ENCODE data around the gene LDLRAP1.
"Not testable (repeated sequence)": the region's sequence is repeated elsewhere in the genome, so short reads cannot be mapped to it uniquely, and the experiment has no call there.

The LDLRAP1 gene

DNA sequence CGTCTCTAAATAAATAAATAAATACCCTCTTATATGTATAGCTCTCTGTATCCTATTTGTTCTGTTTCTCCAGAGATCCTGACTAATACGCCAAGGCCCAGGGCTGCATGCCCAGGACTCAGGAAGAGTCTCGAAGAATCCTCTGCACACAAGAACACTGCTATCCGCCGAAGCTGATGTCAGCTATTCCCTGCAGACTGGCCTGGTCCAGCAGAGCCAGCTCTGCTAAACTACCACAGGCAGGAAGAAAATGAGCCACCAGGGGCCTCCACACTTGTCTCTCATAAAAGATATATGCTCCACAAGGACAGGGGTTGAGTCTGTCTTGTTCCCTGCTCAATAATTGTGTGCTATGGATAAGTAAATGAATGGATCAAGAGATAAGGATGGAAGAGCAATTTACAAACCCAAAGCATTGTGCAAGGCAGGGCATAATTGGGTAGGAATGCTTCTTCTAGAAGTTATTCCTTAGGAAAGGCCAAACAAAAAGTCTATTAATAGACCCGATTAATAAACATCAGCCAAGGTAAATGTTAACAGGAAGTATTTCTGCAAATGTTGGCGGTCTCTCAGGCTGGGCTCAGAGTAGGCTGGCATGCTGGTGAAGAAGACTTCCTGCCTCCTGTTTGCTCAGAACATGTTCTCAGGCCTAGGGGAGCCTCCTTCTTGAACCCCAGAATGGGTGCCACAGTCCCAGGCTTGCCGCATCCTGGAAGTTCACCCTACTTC is 46.9 kb downstream of the LDLRAP1 start:
- FAIRE-seq (no peak), DNase-seq (ENCODE audit: insufficient read length) (no peak)
- TF ChIP-seq POLR2A (IDR thresholded peaks at IDR 0.05; ENCODE audit: low read depth, low read length), result no peak
- TF ChIP-seq POLR2AphosphoS5 (IDR thresholded peaks at IDR 0.05; ENCODE audit: low read depth, low read length), result no peak
- TF ChIP-seq TAF1 (IDR thresholded peaks at IDR 0.05; ENCODE audit: borderline replicate concordance, low read depth, low read length), result no peak

DNA sequence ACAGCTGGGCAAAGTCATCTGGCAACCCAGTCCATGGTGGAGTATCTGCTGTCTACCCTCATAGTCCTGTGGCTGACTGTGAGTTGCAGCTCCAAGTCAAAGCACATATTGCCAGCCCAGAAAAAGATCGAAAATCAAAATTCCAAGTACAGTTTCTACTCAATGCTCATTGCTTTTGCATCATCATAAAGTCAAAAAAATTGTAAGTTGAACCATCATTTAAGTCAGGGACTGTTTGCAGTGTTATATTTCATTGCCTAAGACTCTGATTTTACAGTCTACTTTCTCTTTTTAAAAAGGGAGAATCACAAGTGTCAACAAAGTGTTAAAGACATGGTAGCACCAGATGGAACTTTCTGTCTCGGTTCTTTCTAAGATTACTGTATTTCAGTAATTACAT is 50.5 kb downstream of the LDLRAP1 start:
- TF ChIP-seq TAF1 (IDR thresholded peaks at IDR 0.05; ENCODE audit: borderline replicate concordance, low read depth, low read length), result no peak
- no peak for TF ChIP-seq POLR2A (IDR thresholded peaks at IDR 0.05; ENCODE audit: low read depth, low read length)
- no peak for TF ChIP-seq POLR2AphosphoS5 (IDR thresholded peaks at IDR 0.05; ENCODE audit: low read depth, low read length)
- DNase-seq (ENCODE audit: insufficient read length) (no peak), FAIRE-seq (no peak)

DNA sequence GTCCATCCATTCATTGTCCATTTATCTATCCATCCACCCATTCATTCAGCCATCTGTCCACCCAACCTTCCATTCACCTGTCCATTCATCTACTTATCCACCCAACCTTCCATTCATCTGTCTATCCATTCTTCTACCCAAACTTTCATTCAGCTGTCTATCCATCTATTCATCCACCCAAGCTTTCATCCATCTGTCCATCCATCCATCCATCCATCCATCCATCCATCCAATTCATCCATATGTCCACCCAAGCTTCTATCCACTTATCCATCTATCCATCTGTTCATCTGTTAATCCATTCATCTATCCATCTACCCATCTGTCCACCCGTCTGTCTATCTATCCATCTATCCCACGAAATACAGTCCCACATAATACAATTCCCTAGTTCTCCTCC is 51.6 kb downstream of the LDLRAP1 start:
- DNase-seq (ENCODE audit: insufficient read length) (no peak), FAIRE-seq (no peak)
- TF ChIP-seq POLR2AphosphoS5 (IDR thresholded peaks at IDR 0.05; ENCODE audit: low read depth, low read length), result no peak
- TF ChIP-seq POLR2A (IDR thresholded peaks at IDR 0.05; ENCODE audit: low read depth, low read length), result no peak
- TF ChIP-seq TAF1 (IDR thresholded peaks at IDR 0.05; ENCODE audit: borderline replicate concordance, low read depth, low read length), result no peak

DNA sequence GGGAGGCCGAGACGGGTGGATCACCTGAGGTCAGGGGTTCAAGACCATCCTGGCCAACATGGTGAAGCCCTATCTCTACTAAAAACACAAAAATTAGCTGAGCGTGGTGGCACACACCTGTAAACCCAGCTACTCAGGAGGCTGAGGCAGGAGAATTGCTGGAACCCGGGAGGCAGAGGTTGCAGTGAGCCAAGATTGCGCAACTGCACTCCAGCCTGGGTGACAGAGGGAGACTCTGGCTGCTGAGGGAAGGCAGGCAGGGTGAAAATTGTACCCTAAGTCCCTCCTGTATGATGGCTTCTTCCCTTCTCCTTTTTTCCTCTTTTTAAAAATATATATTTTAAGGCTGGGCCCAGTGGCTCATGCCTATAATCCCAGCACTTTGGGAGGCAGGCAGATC is 53.2 kb downstream of the LDLRAP1 start:
- DNase-seq (ENCODE audit: insufficient read length); FAIRE-seq: not testable (repeated sequence)

DNA sequence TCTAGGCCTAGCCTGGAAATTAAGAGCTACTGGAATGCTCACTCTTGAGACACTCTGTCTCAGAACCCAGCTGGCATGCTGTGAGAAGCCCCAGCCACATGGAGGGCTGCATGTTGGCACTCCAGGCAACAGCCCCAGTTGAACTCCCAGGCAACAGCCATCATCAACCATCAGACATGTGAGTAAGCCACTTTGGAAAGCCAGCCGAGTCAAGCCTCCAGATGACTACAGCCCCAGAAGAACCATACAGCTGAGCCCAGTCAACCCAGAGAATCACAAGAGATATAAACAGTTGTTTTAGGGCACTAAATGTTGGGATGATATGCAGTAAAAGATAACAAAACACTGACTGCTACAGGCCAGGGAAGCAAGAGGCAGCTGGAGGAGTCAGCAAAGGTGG is 55.5 kb downstream of the LDLRAP1 start:
- DNase-seq (ENCODE audit: insufficient read length) (no peak), FAIRE-seq (no peak)
- TF ChIP-seq POLR2AphosphoS5 (IDR thresholded peaks at IDR 0.05; ENCODE audit: low read depth, low read length) (no peak), POLR2A (IDR thresholded peaks at IDR 0.05; ENCODE audit: low read depth, low read length) (no peak)

DNA sequence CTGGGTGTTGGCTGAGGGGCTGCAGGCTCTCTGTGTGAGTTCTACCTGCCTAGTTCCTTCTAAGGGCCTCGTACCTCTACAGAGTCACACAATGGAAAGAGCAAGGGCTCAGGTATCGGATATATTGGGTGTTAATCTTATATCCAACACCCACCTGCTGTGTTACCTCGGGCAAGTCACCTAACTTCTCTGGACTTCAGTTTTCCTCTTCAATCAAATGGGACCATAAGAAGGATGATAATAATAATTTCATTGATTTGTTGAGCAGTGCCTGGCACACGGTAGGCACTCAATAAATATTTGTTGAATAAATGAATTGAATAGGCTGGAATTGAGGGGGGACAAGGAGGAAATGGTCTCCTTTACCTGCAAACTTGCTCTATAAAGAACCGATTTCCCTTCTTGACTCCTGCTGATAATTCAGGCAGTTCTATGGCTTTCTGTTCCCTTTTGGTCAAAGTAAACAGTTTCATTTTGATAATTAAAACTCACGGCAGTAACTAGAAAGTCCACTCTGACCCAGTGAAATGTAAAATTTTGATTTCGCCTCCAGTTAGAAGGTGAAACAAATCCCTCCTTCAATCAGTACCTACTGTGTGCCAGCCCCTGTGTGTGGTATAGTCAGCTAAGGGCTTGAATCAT is 56.7 kb downstream of the LDLRAP1 start:
- FAIRE-seq, result peak; percentile 42
- DNase-seq (ENCODE audit: insufficient read length), result no peak
- TF ChIP-seq TAF1 (IDR thresholded peaks at IDR 0.05; ENCODE audit: borderline replicate concordance, low read depth, low read length) (no peak), POLR2AphosphoS5 (IDR thresholded peaks at IDR 0.05; ENCODE audit: low read depth, low read length) (no peak), POLR2A (IDR thresholded peaks at IDR 0.05; ENCODE audit: low read depth, low read length) (no peak)

DNA sequence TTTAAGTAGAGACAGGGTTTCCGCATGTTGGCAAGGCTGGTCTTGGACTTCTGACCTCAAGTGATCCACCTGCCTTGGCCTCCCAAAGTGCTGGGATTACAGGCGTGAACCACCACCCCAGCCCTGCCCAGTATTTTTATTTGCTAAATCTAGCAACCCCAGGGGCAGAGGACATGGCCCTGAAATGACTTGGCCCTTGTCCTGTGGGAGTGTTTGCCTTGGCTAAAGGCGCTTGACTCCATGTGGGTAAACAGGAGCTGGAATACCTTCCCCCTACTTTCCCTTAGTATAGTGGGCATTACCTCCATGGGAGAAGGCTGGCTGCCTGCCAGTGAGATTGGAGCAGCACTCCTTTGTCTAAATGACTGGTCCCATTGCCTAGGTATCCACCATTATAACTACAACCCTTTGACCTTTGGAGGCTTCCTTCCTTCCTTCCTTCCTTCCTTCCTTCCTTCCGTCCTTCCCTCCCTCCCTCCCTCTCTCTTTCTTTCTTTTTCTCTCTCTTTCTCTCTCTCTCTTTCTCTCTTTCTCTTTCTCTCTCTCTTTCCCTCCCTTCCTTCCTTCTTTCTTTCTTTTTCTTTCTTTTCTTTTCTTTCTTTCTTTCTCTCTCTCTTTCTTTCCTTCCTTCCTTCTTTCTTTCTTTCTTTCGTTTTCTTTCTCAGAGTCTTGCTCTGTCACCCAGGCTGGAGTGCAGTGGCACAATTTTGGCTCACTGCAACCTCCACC is 57.7 kb downstream of the LDLRAP1 start:
- FAIRE-seq; DNase-seq (ENCODE audit: insufficient read length): not testable (repeated sequence)

DNA sequence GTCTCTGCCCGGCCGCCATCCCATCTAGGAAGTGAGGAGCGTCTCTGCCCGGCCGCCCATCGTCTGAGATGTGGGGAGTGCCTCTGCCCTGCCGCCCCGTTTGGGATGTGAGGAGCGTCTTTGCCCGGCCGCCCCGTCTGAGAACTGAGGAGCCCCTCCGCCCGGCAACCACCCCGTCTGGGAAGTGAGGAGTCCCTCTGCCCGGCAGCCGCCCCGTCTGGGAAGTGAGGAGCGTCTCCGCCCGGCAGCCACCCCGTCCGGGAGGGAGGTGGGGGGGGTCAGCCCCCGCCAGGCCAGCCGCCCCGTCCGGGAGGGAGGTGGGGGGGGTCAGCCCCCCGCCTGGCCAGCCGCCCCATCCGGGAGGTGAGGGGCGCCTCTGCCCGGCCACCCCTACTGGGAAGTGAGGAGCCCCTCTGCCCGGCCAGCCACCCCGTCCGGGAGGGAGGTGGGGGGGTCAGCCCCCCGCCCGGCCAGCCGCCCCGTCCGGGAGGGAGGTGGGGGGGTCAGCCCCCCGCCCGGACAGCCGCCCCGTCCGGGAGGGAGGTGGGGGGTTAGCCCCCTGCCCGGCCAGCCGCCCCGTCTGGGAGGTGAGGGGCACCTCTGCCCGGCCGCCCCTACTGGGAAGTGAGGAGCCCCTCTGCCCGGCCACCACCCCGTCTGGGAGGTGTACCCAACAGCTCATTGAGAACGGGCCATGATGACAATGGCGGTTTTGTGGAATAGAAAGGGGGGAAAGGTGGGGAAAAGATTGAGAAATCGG is 60.6 kb downstream of the LDLRAP1 start:
- not testable (repeated sequence) for DNase-seq (ENCODE audit: insufficient read length); FAIRE-seq

DNA sequence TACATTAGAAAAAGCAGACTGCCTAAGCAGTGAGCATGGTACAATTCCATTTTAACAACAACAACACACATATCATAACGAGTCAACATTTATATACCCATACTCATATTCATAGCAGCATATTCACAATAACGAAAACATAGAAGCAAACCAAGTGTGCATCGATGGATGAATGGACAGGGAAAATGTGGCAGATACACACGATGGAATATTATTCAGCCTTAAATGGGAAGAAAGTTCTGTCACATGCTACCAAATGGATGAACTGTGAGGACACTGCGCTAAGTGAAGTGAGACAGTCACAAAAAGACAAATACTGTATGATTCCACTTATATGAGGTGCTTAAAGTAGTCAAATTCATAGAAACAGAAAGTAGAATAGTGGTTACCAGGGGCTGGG is 63.7 kb downstream of the LDLRAP1 start:
- FAIRE-seq (no peak), DNase-seq (ENCODE audit: insufficient read length) (no peak)
- TF ChIP-seq TAF1 (IDR thresholded peaks at IDR 0.05; ENCODE audit: borderline replicate concordance, low read depth, low read length) (no peak), POLR2A (IDR thresholded peaks at IDR 0.05; ENCODE audit: low read depth, low read length) (no peak), POLR2AphosphoS5 (IDR thresholded peaks at IDR 0.05; ENCODE audit: low read depth, low read length) (no peak)

DNA sequence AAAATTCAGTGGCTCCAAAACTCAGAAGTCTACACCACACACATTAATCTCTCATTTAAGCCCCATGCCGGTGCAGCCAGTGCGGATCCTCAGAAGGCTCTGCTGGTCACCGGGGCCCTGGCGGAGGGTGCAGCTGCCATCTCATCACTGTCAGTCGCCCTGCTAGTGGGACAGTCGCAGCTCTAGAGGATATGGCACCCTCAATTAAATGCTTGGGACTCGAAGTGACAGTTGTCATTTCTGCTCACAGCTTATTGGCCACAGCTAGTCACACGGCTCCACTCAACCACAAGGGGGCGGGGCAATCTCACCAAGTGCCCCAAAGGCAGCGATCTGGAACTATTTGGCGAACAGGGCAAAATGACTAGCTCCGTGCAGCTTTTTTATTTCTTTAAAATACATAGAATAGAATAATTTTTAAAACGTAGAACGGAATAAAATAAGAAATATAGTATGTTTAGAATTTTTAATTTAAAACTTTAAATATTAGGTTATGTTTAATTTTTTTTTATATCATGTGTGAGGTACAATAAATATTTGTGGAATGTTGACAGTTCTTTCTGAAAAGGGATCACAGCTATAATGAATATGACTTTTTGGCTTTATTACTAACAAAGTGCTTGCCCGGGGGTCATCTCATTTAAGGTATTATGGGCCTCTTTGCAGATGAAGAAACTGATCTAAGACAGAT is 65.2 kb downstream of the LDLRAP1 start:
- TF ChIP-seq POLR2A (IDR thresholded peaks at IDR 0.05; ENCODE audit: low read depth, low read length) (no peak), POLR2AphosphoS5 (IDR thresholded peaks at IDR 0.05; ENCODE audit: low read depth, low read length) (no peak), TAF1 (IDR thresholded peaks at IDR 0.05; ENCODE audit: borderline replicate concordance, low read depth, low read length) (no peak)
- DNase-seq (ENCODE audit: insufficient read length), result peak; percentile 61
- peak; percentile 83 for FAIRE-seq

DNA sequence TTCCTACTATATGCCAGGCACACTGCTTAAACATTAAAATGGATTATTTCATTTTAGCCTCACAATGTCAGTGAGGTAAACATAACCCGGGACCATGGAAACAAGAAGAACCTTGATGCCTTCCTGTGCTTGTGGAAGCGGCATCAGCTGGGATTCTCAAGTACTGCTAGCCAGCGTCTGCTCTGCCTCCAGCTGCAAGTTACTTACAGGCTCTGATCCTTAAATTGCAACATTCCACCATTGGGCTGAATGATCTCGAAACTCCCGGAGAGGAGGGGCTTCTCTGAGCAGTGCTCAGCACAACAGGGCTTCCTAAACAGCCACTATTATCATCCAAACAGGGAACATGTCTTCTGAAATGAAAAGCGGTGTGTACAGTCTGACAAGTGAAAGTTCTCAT is 66.5 kb downstream of the LDLRAP1 start:
- FAIRE-seq (no peak), DNase-seq (ENCODE audit: insufficient read length) (no peak)
- TF ChIP-seq TAF1 (IDR thresholded peaks at IDR 0.05; ENCODE audit: borderline replicate concordance, low read depth, low read length) (no peak), POLR2A (IDR thresholded peaks at IDR 0.05; ENCODE audit: low read depth, low read length) (no peak), POLR2AphosphoS5 (IDR thresholded peaks at IDR 0.05; ENCODE audit: low read depth, low read length) (no peak)

Measured in GM12892 (cell line).